GM12878 (cell line): ENCODE results near the gene DNASE2B. TPM values are rescaled to one million over a fixed set of nuclear protein-coding genes. Genes with fewer than 3 reads are reported as not detected.

Experiments used
- ATAC-seq: fragments of 200-7000 bp; cut with Tn5 transposase; 3 replicates; pipeline ENCODE4 v1.9.1; 2020; ENCODE audit warnings: mild to moderate bottlenecking, moderate library complexity
- Bru-seq: library from RNA; stranded (reverse); fragments of 400-500 nt; gene quantifications from one replicate; lab custom pipeline; 2021; lab: Mats Ljungman, UMichigan
- BruChase-seq, 2 experiments: library from RNA; stranded (reverse); fragments of 400-500 nt; gene quantifications; one replicate each; lab custom pipeline; 2021; lab: Mats Ljungman, UMichigan
- BruUV-seq: library from RNA; stranded (reverse); fragments of 400-500 nt; replicated peaks from 2 replicates; lab custom pipeline; 2021; lab: Mats Ljungman, UMichigan
- CTCF ChIA-PET: fragments of 300-600 bp; sonication (Branson Sonifier 250); formaldehyde crosslinking; extraction: SDS; loops from one replicate; lab custom pipeline; 2021; ENCODE audit warnings: inconsistent platforms; lab: Yijun Ruan, JAX
- POLR2A ChIA-PET: fragments of 350-600 bp; formaldehyde crosslinking; extraction: SDS; loops from one replicate; lab custom pipeline; 2021; ENCODE audit warnings: inconsistent platforms; lab: Charles Lee
- RAD21 ChIA-PET: fragments of 300-600 bp; sonication (Branson Sonifier 250); formaldehyde crosslinking; loops from one replicate; lab custom pipeline; 2023; ENCODE audit warnings: antibody characterized with exemption; ENCODE audit not compliant: unreplicated experiment; lab: Charles Lee
- SMC1A ChIA-PET: fragments of 300-600 bp; sonication (Branson Sonifier 250); formaldehyde crosslinking; loops from one replicate; lab custom pipeline; 2023; ENCODE audit not compliant: unreplicated experiment, uncharacterized antibody; lab: Charles Lee
- DNase-seq: peaks from one replicate; pipeline ENCODE4 v3.0.0-alpha.2; 2011; ENCODE audit warnings: low read depth, low spot score
- FAIRE-seq: peaks from 3 replicates; lab custom pipeline; 2011; peaks lifted over from hg19 to GRCh38; lab: Jason Lieb, UNC
- H2AFZ ChIP-seq: 2 replicates; pipeline ENCODE4 v1.6.0; 2011; ENCODE audit warnings: low read depth, low read length, control low read depth; ENCODE audit not compliant: control insufficient read depth
- H3K27ac ChIP-seq: 2 replicates; pipeline ENCODE4 v1.5.1; 2011; ENCODE audit warnings: control low read depth; ENCODE audit not compliant: control insufficient read depth, insufficient read depth
- H3K27me3 ChIP-seq, 2 experiments: replicated peaks in 1 of 2; 2 replicates each; pipeline versions ENCODE4 v1.6.0 to v1.6.1; 2011; ENCODE audit warnings: low read length in 1 of 2; ENCODE audit not compliant: control insufficient read depth in 2 of 2, insufficient read depth in 2 of 2
- H3K36me3 ChIP-seq, 2 experiments: 2 replicates each; pipeline ENCODE4 v1.5.1; 2011; ENCODE audit warnings: low read length in 1 of 2; ENCODE audit not compliant: control insufficient read depth in 2 of 2, insufficient read depth in 2 of 2
- H3K4me1 ChIP-seq: 2 replicates; pipeline ENCODE4 v1.6.1; 2011; ENCODE audit warnings: mild to moderate bottlenecking, low read length, moderate library complexity, mixed read lengths; ENCODE audit not compliant: control insufficient read depth, insufficient read depth
- H3K4me2 ChIP-seq: 2 replicates; pipeline ENCODE4 v1.6.0; 2011; ENCODE audit warnings: control low read depth; ENCODE audit not compliant: control insufficient read depth, insufficient read depth
- H3K4me3 ChIP-seq: fragments of 200-600 bp; sonication (generic); 2 replicates; pipeline ENCODE4 v1.5.1; 2016
- H3K79me2 ChIP-seq: 2 replicates; pipeline ENCODE4 v1.6.0; 2011; ENCODE audit warnings: low read length; ENCODE audit not compliant: control insufficient read depth, insufficient read depth
- H3K9ac ChIP-seq: 2 replicates; pipeline ENCODE4 v1.8.0; 2011; ENCODE audit warnings: low read length, control low read depth, mixed read lengths; ENCODE audit not compliant: control insufficient read depth, insufficient read depth
- H3K9me3 ChIP-seq: replicated peaks from 3 replicates; pipeline ENCODE4 v1.5.1; 2011; ENCODE audit warnings: mild to moderate bottlenecking, low read length; ENCODE audit not compliant: control insufficient read depth, insufficient read depth
- H4K20me1 ChIP-seq: 2 replicates; pipeline ENCODE4 v1.6.0; 2011; ENCODE audit not compliant: control insufficient read depth, insufficient read depth
- BMI1 ChIP-seq: fragments of 450-650 bp; IDR thresholded peaks from 2 replicates; pipeline ENCODE4 v1.6.1; 2016; ENCODE audit warnings: mild to moderate bottlenecking, moderate library complexity, borderline replicate concordance
- IRF3 ChIP-seq: fragments of 450-650 bp; IDR thresholded peaks from 2 replicates; pipeline ENCODE4 v1.6.1; 2014; ENCODE audit warnings: mild to moderate bottlenecking
- MYC ChIP-seq: IDR thresholded peaks from 2 replicates; pipeline ENCODE4 v1.6.1; 2011; ENCODE audit warnings: mild to moderate bottlenecking, low read length, moderate library complexity, inconsistent platforms; ENCODE audit not compliant: insufficient read depth, insufficient replicate concordance, insufficient read length, severe bottlenecking
- PKNOX1 ChIP-seq: fragments of 450-650 bp; IDR thresholded peaks from 2 replicates; pipeline ENCODE4 v1.6.1; 2016; ENCODE audit warnings: mild to moderate bottlenecking
- SPI1 ChIP-seq: IDR thresholded peaks from 2 replicates; pipeline ENCODE4 v1.6.1; 2011; ENCODE audit warnings: low read depth, mild to moderate bottlenecking, low read length, moderate library complexity, borderline replicate concordance; ENCODE audit not compliant: insufficient read depth
- WGBS: methylation state at CpG from one replicate; pipeline ENCODE4 v1.1.6; 2016; ENCODE audit warnings: low lambda C conversion rate; ENCODE audit not compliant: insufficient replicate concordance, insufficient coverage; ENCODE audit errors: missing lambda C conversion rate; 5-methylcytosine and 5-hydroxymethylcytosine counted together
- in situ Hi-C: fragments of 300-500 bp; cut with MboI; formaldehyde crosslinking; loops from 9 replicates; pipeline ENCODE4 v1.14.3; 2018; ENCODE audit warnings: mixed read lengths
- intact Hi-C: fragments of 100-400 bp; cut with micrococcal nuclease; formaldehyde crosslinking; loops from one replicate; pipeline ENCODE4 v1.14.2; 2022; ENCODE audit not compliant: unreplicated experiment
- long read RNA-seq, 2 experiments: library from polyadenylated mRNA; unstranded; transcript quantifications; one replicate each; pipeline ENCODE4 v2.0.0, GENCODE V29; 2019 to 2020
- polyA minus RNA-seq, 3 experiments: library from RNA; depleted of rRNA, polyadenylated mRNA; stranded (reverse); fragments of >200 nt; gene quantifications; 2 replicates each; pipeline ENCODE4 v1.2.3, GENCODE V29; 2011
- polyA plus RNA-seq, 11 experiments: library from polyadenylated mRNA; depleted of rRNA in 4 of 11; unstranded in 6 of 11; stranded (reverse) in 5 of 11; fragments of >200 nt; fragmentation: Nextera tagmentation in 4 of 11; fragmentation: Illumina TruSeq in 1 of 11; extraction: Ambion mirVana in 4 of 11; extraction: Trizol in 1 of 11; gene quantifications; 1 replicate in 1 of 11; 2 replicates in 10 of 11; pipeline versions ENCODE4 v1.2.1 to v1.2.3, GENCODE V29; 2011 to 2016; ENCODE audit warnings: inconsistent platforms in 2 of 11, missing spikeins in 2 of 11, low read depth in 1 of 11
- total RNA-seq, 4 experiments: library from RNA; depleted of rRNA in 3 of 4; stranded (reverse); fragments of >200 nt in 3 of 4; fragmentation: Illumina TruSeq in 1 of 4; extraction: Trizol in 1 of 4; gene quantifications; 2 replicates each; pipeline versions ENCODE4 v1.2.1 to v1.2.3, GENCODE V29; 2013 to 2021

DNASE2B gene, protein sequence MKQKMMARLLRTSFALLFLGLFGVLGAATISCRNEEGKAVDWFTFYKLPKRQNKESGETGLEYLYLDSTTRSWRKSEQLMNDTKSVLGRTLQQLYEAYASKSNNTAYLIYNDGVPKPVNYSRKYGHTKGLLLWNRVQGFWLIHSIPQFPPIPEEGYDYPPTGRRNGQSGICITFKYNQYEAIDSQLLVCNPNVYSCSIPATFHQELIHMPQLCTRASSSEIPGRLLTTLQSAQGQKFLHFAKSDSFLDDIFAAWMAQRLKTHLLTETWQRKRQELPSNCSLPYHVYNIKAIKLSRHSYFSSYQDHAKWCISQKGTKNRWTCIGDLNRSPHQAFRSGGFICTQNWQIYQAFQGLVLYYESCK
- not detected in 2 replicates for total RNA-seq (2013; cell fraction: nucleolus; rRNA removed)
- total RNA-seq (2014; rRNA removed): not detected in 2 replicates
- total RNA-seq (2014; rRNA removed; fragmentation: Illumina TruSeq; extraction: Trizol): not detected in 2 replicates
- not detected in 2 replicates for total RNA-seq (2021)
- not detected for polyA plus RNA-seq (2011; ENCODE audit: low read depth)
- polyA plus RNA-seq (2011; rRNA removed): not detected in 2 replicates
- polyA plus RNA-seq (2011; cell fraction: cytosol; rRNA removed): not detected in 2 replicates
- not detected in 2 replicates for polyA plus RNA-seq (2011; cell fraction: nucleus; rRNA removed)
- not detected in 2 replicates for polyA plus RNA-seq (2012)
- not detected in 2 replicates for polyA plus RNA-seq (2014; fragmentation: Illumina TruSeq; extraction: Trizol)
- polyA plus RNA-seq (2014; fragmentation: Nextera tagmentation; extraction: Ambion mirVana): not detected
- polyA plus RNA-seq (2014; rRNA removed): not detected in 2 replicates
- not detected for polyA plus RNA-seq (2016; fragmentation: Nextera tagmentation; extraction: Ambion mirVana)
- not detected in 2 replicates for polyA minus RNA-seq (2011; rRNA and poly(A)+ RNA removed)
- not detected in 2 replicates for polyA minus RNA-seq (2011; cell fraction: cytosol; rRNA and poly(A)+ RNA removed)
- not detected in 2 replicates for polyA minus RNA-seq (2011; cell fraction: nucleus; rRNA and poly(A)+ RNA removed)
- Bru-seq, nascent RNA: not detected
- not detected for BruChase-seq, experiment 1, labeled RNA remaining after a 6-hour chase
- percentile 5 among the genes with signal in this experiment for BruChase-seq, experiment 2, labeled RNA remaining after a 2-hour chase
- long read RNA-seq, experiment 1: 0 reads
- long read RNA-seq, experiment 2: 0 reads

DNA sequence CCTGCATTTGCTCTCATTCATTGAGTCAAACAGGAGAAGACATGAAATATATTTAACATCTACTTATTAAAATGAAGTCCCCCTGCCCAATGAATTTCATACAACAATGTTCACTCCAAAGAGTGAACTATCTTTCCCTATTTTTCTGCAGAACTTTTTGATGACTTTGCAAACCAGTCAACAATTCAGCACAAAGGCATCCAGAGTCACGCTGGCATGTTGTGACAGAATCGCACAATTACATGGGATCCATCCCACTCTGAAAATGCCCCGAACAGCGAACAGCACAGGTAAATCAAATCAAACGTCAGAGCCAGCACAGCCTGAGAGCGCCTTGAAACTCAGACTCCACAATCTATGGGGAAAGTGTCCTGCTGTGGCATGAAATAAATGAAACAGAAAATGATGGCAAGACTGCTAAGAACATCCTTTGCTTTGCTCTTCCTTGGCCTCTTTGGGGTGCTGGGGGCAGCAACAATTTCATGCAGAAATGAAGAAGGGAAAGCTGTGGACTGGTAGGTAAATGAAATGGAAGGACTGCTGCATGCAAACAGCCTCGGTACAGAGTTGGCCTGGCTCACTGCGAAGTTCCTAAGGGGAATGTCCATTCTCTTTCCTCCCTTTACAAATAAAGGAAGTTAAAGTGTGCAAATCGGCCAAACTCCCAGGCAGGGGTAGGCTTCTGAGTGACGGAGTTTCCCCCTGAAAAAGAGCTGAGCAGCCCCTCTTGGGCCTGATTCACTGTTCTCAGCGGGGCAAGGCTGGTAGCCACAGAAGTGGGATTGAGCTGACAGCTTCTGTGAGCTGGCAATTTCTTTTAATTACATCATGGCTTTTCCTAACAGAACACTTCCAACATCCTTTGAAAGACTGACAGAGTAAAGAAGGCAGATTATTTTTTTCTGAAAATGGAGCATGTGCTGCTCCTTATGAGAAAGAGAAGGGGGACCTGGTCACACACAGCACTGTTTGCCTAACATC, at the start of gene DNASE2B:
Gene DNASE2B, plus strand, starts transcription at position 310 of the 981 bp plus-strand sequence. Its CDS starts 81 bp downstream, at position 391.
- in situ Hi-C loops: no loop called here
- H3K9me3 ChIP-seq: no peaks in the 10 kb centered on the region
- TF ChIP-seq IRF3: no peak
- no peak for TF ChIP-seq BMI1
- TF ChIP-seq PKNOX1: no peak
- TF ChIP-seq MYC: no peak
- no peak for TF ChIP-seq SPI1
- TF ChIP-seq, all 136 proteins: peak for 0
- CTCF ChIA-PET: interaction anchor here (0.6 to 1.1 kb wide), 3 partner anchors 8 to 374 kb away, joined by 3 to 4 read pairs (median 3); no protein-coding TSS in a partner anchor
- no peak for DNase-seq
- H3K4me1 ChIP-seq: no peaks in the 10 kb centered on the region
- H3K27ac ChIP-seq: no peak within 1 kb of the TSS
- SMC1A ChIA-PET: interaction anchor here (0.7 to 1.5 kb wide), 4 partner anchors 8 to 386 kb away, joined by 3 to 6 read pairs (median 3); no protein-coding TSS in a partner anchor
- no peak within 1 kb of the TSS for H3K4me3 ChIP-seq
- no peaks in the 10 kb centered on the region for H3K79me2 ChIP-seq
- H2AFZ ChIP-seq: no peak within 1 kb of the TSS
- H3K36me3 ChIP-seq: no peaks in the 10 kb centered on the region
- H4K20me1 ChIP-seq: no peaks in the 10 kb centered on the region
- intact Hi-C loops: no loop called here
- ATAC-seq: no peak
- BruUV-seq: no TSS peak
- FAIRE-seq: no peak
- RAD21 ChIA-PET: no interaction called here
- no peak within 1 kb of the TSS for H3K9ac ChIP-seq
- POLR2A ChIA-PET: interaction anchor here (1.0 kb wide), 1 partner anchor 9 kb away, joined by 4 read pairs; no protein-coding TSS in a partner anchor
- no peak within 1 kb of the TSS for H3K4me2 ChIP-seq
- no peaks in the 10 kb centered on the region for H3K27me3 ChIP-seq
- WGBS: 55% methylated on average over 11 of the region's 11 CpGs
